GM19452 (cell line): ENCODE data around the gene RTN4R.
A peak's percentile ranks its signal among the peaks of the same experiment; 100 is the strongest.

Experiments
- ATAC-seq: cut with Tn5 transposase; IDR thresholded peaks from one replicate; pipeline ENCODE4 v1.9.1; 2021; ENCODE audit not compliant: unreplicated experiment

Gene RTN4R

GRCh38 chr22:20258584-20259326 is 9.4 kb downstream of the RTN4R start:
- no peak for ATAC-seq

DNA sequence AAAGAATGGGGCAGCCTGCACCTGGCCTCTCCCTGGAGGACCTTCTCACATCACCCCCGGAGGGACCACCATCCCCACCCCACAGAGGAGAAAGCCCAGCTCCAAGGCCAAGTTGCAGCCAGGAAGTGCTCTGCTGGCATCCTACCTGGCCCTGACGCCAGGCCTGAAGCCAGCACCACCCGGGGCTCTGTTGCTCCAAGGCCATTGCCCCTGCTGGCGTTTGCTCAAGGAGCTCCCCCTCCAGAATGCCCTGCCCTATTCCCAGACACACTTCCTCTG is 10.2 kb downstream of the RTN4R start:
- no peak for ATAC-seq

DNA sequence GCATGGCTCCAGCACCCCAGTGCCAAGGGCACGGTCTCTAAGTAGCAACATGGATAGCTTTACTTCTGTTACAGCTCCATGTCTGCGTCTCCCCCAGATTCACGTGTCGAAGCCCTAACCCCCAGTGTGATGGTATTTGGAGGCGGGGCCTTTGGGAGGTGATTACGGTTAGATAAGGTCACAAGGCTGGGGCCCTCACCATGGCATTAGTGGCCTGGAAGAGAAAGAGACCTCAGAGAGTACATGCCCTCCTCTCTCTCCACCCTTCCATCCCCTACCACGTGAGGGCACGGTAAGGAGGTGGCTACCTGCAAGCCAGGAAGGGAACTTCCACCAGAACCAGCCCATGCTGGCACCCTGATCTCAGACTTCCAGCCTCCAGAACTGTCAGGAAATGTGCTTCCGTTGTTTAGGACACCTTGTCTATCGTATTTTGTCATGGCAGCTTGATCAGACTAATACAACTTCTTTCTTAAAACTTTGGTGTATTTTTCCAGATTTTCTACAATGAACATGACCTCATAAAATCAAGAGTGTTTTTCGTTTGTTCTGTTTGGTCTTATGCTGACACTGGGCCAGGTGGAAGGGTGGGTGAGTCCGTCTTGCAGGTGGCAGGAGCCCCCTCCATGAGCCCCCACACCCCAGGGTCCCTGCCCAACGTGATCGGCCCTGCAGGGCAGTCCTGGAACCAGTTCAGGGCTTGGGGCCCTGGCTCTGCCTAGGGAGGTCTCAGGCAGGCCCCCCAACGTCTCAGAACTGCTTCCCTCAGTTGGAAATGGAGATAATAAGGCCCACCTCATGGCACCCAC is 10.7 kb downstream of the RTN4R start:
- ATAC-seq = no peak

DNA sequence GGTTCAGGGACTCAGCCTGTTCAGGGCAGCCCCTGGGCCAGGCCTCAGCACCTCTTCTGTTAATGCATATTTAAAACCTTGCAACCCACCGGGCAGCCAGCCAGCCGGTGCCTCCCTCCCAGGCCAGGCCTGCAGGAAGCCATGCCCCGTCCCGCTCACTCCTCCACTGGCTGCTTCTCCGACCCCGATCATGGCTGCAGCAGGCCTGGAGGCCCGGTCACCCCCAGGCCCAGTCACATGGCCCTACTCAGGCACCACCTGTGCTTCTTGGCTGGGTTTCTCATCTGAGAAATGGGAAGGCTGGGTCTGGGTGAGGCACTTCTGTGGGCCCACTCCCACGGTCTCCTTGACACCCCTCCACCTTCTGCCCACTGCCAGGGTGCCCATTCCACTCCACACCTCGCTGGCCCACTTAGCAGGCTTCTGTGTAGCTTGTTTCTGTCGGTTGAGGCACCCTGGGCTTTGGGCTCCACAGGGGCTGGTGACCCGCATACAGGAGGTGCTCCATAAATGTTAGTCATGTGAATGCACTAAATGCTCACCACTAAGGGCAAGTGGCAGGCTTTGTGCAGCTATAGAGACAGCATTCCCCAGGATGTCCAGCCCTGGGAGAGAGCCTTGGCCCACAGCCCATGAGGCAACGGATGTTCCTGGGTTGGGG is 11.4 kb downstream of the RTN4R start:
- no peak for ATAC-seq

DNA sequence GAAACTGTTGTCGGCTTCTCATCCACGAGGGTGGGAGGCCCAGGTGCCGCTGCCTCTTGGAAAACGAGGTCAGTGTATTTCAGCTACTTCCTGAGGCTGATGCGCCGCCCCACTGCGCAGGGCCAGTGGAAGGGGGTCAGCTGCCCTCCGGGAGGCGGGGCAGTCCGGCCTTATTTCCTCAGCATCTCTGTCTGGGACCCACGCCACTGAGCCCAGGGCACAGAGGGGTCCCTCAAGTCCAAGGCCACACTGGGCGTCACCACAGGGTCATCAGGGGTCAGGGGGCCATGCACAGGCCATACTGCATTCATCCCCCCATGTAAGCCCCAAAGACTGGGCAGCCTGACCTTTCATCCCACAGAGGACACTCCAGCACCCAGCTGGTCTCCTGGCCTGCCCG is 12.1 kb downstream of the RTN4R start:
- no peak for ATAC-seq

GRCh38 chr22:20254975-20255946 is 12.9 kb downstream of the RTN4R start:
- no peak for ATAC-seq

- no peak for ATAC-seq
Observed at GRCh38 chr22:20253161-20253560, 15.0 kb downstream of the RTN4R start.

- no peak for ATAC-seq
Observed at GRCh38 chr22:20251981-20252380, 16.1 kb downstream of the RTN4R start.

DNA sequence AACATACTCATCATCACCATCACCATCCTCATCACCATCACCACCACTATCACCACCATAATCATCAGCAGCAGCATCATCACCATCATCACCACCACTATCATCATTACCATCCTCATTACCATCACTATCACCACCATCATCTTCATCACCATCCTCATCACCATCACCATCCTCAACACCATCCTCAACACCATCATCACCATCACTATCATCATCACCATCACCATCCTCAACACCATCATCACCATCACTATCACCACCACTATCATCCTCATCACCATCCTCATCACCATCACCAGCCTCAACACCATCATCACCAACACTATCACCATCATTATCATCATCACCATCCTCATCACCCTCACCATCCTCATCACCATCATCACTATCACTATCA is 16.6 kb downstream of the RTN4R start:
- no peak for ATAC-seq

GRCh38 chr22:20249797-20250354 is 18.2 kb downstream of the RTN4R start:
- ATAC-seq = no peak

GRCh38 chr22:20248461-20248978 is 19.6 kb downstream of the RTN4R start:
- ATAC-seq = no peak

DNA sequence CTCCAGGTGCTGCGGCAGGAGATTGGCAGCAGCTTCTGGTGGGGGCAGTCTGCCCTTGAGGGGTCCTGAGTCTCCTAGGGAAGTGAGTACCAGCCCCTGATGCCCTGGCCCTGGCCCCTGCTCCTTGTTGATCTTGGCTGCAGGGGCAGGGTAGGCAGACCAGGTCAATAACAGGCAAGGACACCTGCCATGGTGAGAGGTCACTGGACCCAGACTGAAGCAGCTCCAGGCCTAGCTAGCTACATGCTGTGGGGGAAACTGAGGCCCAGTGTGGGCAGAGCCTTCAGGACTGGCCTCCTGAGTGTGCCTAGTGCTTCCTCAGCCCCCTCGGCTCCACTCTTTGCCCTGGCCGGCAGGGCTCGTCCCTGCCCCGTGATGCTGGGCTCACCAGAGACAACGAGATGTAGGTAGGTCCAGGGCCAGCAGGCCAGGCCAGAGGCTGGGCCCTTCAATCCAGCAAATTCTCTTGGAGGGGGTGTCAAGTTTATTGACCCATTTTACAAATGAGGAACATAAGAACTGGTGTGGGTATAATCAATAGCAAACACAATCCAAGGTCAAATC is 20.4 kb downstream of the RTN4R start:
- no peak for ATAC-seq

DNA sequence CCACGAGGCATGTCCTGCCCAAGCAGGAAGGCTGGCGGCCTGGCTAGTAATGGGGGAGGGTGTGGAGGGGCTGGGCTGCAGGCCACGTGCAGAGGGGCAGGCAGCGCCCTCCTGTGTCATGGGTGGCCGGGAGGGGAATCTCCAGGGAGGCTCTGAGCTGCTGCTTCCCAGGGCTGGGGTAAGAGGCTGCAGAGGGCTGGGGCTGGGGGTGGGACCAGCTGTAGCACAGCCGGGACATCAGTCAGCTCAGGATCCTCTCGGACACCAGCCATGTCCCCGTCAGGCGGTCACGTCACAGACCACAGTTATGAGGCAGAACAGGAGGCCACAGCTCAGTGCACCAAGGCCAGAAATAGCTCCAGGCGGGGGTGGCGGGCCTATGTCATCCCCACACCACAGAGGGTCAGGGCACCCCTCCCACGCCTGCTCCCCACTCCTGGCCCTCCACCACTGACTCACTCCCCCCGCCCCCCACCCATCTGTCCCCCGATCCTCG is 21.1 kb downstream of the RTN4R start:
- ATAC-seq = peak; percentile 51

GRCh38 chr22:20246368-20247009 is 21.6 kb downstream of the RTN4R start:
- ATAC-seq = no peak

DNA sequence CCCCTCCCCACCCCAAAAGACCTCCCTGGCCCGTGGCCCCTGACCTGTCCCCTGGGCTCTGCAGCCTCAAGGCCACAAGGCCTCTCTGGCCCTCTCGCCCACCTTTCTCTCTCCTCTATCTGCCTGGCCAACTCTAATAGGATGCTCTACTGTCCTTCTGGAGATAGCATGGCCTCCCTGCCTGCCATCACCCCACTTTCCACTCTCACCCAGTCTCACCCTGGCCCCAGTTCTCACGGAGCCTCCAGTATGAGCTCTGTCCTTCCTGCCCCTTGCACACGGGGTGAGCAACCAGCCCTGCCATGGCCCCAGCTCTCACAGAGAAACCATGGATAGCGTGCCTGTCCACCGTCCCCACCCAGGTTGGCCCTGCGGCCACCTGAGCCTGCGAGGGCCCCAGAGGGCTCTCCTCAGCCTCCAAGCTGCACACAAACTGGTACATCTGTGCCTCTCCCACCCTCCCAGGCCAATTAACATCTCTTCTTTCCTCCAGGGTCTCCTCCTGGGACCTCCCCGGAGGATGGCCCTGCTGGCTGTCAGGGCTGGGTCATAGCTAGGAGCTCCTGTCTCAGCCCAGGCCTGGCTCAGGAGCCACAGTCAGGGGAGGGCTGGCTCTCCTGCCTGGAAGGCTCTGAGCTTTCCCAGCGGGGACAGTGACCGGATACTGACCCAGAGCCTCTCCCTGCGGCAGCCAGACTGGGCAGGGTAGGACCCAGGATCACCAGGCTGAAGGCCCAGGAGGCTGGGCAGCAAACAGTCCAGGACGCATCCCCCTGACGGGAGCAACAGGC is 22.3 kb downstream of the RTN4R start:
- ATAC-seq = no peak

DNA sequence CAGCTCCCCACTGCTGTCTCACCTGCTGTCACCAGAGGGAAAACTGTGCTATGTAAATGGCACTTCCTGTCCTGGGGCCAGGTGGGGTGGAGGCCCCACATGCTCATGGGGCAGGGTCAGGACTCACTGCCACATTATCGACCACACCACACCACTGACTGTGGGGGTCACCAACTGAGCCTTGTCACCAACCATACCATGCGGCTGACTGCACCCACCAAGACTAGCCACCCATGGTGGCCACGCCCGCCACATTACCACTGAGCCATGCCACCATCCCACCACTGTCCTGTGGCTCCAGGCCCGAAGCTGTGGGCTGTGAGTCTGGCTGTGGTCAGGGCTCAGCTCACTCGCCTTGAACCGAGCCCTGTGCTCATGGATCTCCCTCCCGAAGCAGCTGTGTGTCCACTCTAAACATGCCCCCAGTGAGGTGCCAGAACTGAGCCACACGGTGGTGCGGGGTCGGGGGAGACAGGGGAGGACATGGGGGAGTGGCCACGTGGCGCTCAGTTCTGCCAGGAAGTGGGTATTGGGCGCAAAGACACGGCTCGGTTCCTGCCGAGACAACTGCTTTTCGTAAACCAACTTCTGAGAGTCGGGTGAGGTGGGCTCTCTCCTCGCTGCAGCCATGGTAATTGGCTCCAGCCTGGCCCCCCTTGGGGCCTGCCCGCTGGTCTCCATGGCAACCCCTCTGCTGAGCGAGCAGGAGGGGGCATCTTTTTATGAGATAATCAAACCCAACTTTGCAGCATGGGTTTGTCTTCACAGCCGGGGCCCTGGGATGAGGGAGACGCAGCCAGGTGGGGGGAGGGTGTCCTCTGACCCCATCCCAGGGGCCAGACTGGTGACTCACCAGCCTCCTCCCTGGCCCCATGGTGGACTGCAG is 23.2 kb downstream of the RTN4R start:
- ATAC-seq = no peak

DNA sequence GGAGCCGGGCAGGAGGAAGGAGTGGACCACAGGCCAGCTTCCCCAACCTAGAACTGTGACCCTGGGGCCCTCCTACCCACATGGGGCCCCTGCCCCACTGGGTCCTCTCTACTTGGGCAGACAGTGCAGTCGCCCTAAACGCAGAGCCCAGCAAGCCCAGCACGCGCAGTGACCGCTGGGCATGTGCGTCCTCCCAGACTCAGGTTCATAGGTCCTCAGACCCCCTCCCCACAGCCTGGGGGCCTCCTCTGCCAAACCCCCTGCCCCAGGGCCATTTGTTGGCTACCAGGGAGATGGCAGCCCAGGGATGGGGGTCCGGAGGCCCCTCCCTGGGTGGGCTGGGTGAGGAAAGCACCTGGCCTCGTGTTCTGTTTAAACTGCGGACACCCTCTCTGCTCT is 23.9 kb downstream of the RTN4R start:
- ATAC-seq = no peak
